HG03571 (cell line): Measurements from ENCODE around the gene MTMR6.
A peak's percentile ranks its signal among the peaks of the same experiment; 100 is the strongest.
"Not testable (repeated sequence)": the region's sequence is repeated elsewhere in the genome, so short reads cannot be mapped to it uniquely, and the experiment has no call there.

Source experiments
- ATAC-seq: cut with Tn5 transposase; IDR thresholded peaks from one replicate; pipeline ENCODE4 v1.9.1; 2021; ENCODE audit not compliant: unreplicated experiment

The MTMR6 gene

GRCh38 chr13:25286969-25287961, at the start of gene MTMR6:
Gene MTMR6, minus strand, starts transcription at chr13:25287488. Its CDS starts 241 bp downstream, at chr13:25287247.
- peak; percentile 97 for ATAC-seq

- no peak for ATAC-seq
Observed at GRCh38 chr13:25335856-25336255, 48.6 kb upstream of the MTMR6 start.

- no peak for ATAC-seq
Observed at GRCh38 chr13:25330541-25330940, 43.3 kb upstream of the MTMR6 start.

- no peak for ATAC-seq
Observed at GRCh38 chr13:25329706-25330105, 42.4 kb upstream of the MTMR6 start.

- no peak for ATAC-seq
Observed at GRCh38 chr13:25324100-25324499, 36.8 kb upstream of the MTMR6 start.

DNA sequence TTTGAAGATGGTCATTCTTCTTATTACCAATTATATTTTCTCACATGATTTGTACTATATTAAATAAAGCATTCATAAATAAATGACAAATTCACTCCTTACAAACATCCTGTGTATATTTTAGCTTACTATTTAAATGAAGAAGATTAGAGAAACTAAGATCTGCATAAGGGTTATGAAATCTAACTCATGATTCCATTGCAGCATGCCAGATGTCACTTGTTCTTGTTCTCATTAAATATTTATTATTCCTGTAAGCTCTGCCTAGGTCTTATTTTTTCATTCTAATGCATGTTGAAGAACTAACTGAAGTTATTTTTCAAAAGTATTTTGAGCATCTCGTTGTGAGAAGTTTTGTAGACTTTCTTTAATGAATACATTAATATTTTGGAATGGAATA, 32.5 kb upstream of the MTMR6 start:
- ATAC-seq, result no peak

DNA sequence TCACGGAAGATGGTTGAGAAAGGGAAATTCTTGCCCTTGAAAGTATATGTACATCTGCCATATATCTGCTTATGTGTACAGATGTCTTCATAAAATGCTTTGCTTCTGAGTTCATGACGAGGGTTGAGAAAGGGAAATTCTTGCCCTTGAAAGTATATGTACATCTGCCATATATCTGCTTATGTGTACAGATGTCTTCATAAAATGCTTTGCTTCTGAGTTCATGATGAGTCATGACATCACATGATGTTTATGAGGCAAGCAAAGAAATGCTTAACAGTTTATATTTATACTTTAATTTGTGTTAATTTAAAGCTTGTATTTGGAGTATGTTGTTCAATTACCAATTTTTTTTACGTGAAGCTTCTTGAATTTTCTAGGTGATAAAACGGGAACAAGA, 31.7 kb upstream of the MTMR6 start:
- not testable (repeated sequence) for ATAC-seq

- ATAC-seq, result no peak
Observed at GRCh38 chr13:25310891-25311290, 23.6 kb upstream of the MTMR6 start.

DNA sequence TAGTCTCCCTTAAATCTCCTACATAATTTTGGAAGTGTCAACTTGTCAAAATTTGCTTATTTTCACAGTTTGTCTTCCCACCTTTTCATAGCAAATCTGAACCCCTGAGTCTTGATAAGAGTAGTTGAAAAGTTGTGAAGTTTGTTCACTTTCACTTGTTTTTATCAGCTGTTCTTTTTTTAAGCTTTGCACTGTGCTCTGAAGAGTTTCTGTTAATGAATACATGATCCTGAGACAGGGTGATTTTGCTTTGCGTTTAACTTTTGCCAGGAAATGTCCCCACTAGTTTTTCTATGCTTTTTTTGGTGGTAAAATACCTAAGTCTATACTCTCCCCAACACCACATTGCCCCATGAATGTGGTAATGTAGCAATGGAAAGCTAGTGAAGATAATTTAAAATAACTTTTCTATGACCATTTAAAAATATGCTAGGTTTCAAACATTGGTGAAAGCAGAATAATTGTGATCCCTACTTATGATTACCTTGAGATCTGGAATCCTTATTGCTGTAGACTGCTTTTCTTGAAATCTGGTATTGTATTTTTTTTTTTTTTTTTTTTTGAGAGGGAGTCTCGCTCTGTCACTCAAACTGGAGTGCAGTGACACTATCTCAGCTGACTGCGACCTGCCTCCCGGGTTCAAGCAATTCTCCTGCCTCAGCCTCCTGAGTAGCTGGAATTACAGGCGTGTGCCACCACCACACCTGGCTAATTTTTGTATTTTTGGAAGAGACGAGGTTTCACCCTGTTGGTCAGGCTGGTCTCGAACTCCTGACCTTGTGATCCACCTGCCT, 19.6 kb upstream of the MTMR6 start:
- no peak for ATAC-seq

DNA sequence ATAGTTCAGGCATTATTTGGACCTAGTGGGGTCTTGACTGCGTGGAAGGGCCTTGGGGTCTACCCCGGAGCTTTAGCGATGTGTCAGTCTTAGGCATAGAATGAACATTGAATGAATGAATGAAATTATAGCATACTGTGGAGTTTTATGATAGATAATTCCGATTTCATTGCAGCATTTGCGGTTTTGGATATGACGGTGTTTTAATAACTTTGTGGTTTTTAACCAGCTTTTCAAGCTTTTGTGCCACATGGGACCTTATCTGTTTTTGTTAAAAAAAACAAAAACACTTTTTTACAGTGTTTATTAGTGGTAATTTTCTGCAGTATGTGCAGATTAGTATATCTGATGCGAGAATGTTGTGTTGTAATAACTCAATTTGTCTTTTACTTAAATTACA, 14.8 kb upstream of the MTMR6 start:
- ATAC-seq, result no peak

DNA sequence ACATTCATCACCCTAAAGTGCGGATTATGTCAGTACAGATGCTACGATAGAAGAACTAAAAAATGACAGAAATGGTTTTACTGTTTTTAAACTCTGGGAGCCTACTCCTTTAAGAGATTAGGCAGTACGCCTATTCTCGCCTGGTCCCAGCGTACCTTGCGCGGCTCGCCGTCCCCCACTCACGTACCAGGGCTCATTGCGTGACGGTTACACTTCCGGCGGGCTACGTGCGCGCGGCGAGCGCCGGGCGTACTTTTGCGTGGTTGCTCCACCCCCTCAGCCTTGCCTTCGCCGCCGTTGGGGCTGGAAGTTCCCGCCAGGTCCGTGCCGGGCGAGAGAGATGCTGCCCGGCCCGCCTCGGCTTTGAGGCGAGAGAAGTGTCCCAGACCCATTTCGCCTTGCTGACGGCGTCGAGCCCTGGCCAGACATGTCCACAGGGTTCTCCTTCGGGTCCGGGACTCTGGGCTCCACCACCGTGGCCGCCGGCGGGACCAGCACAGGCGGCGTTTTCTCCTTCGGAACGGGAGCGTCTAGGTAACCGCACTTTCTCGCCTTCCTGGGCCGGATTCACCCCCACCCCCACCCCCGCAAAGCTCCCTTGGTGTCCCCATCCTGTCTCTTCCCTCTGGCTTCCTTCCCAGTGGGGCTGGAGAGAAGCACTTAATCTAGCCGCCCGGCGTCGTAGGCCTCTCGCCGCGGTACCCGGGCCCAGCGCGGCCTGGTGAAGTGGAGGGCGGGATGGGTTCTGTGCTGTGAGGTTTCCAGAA, 14.2 kb upstream of the MTMR6 start, which contains the start of gene NUP58:
TSS of gene NUP58 (plus strand) at position 279 of the 767 bp plus-strand sequence. CDS start at position 428, 149 bp downstream.
- peak; percentile 98 for ATAC-seq

GRCh38 chr13:25300861-25301346, 13.6 kb upstream of the MTMR6 start:
- ATAC-seq, result peak; percentile 9

GRCh38 chr13:25295701-25296100, 8.4 kb upstream of the MTMR6 start:
- ATAC-seq, result no peak

GRCh38 chr13:25295228-25295627, 7.9 kb upstream of the MTMR6 start:
- no peak for ATAC-seq

GRCh38 chr13:25292301-25292700, 5.0 kb upstream of the MTMR6 start:
- ATAC-seq, result no peak

GRCh38 chr13:25291691-25292090, 4.4 kb upstream of the MTMR6 start:
- ATAC-seq, result no peak

DNA sequence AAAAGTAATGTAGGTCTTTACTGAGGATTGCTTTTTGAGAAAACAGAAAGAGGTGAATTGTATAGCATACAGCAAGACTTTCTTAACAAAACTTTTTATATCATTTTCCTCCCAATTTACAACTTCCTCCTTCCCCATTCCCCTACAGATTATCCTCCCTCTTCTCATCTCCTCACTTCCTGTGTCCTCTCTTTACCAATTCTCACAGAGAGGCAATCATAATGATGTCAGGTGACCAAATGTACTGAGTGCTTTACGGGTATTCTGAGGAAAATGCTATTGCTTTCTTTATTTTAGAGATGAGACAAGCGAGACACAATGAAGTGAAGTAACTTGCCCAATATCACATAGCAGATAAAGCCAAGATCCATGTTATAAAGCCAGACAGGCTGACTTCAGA, 1.7 kb upstream of the MTMR6 start:
- no peak for ATAC-seq

DNA sequence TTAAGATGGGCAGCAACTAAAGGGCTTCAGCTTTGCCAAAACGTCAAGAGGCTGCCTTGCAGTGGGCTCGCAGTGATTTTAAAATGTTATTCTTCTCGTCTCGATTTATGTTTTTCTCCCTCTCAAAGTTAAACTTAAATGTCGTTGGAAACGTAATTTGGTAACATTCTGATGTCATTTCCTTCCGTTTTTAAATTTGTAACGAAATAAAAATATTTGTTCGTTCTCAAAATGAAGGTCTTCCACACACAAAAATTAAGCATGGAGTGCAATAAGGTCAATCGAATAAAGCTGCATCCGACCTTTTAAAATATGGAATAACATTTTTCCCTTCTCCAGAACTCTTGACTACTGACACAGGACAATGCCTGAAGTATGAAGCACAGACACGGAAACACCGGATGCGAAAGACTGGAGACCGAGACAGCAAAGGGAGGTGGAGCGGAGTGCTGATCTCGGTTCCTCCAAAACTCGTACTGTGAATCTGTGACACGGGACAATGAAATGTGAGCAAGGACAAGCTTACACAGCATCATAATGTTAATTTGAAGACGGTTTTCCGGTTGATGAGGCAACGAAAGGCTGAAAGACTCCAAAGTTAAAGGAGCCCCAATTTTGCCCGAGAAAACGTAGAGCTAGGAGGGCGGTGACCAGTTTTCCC, 850 bp downstream of the MTMR6 start:
- ATAC-seq, result peak; percentile 26

GRCh38 chr13:25281935-25282332, 5.4 kb downstream of the MTMR6 start:
- ATAC-seq, result peak; percentile 12
